GM20431 (cell line): ENCODE measurements around the gene NF2.
"Not testable (repeated sequence)": the region's sequence is repeated elsewhere in the genome, so short reads cannot be mapped to it uniquely, and the experiment has no call there.

ENCODE experiments used
- in situ Hi-C: fragments of 300-500 bp; cut with MseI, MboI; formaldehyde crosslinking; loops from one replicate; pipeline ENCODE4 v1.15.0; 2020; ENCODE audit warnings: low sequenced_read_pairs; ENCODE audit not compliant: unreplicated experiment

The NF2 gene

GRCh38 chr22:29603358-29604075 is at the start of gene NF2:
NF2 (plus strand) TSS chr22:29603633; CDS start chr22:29603999, 366 bp downstream.
- in situ Hi-C loops, result no loop called here

DNA sequence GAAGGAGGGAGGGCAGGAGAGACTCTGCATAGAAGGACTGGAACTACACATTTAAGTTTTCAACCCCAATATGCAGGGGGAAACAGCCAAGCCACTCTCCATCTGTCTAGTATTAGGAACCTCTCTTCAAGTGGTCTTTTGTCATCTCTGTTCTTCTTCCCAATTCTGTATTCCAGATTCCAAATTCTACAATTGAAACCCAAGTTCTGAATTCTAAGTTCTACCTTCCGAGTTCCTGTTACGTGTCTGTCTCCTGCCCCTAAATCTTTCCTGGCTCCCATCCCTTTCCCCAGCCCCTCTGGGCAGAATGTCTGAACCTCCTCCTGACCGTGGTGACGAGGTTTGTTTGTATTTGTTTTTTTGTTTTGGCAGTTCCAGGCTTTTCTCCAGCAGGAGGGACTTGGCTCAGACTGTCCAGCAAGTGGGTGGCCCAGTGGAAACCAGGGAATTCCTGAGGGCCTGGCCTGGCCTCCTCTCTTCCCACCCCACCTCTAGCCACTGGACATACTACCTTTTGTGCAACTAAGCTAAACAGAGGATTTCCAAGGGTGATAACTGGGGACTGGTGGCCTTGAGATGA is 48.3 kb upstream of the NF2 start:
- in situ Hi-C loops, result no loop called here

GRCh38 chr22:29559030-29559429 is 44.4 kb upstream of the NF2 start:
- in situ Hi-C loops, result no loop called here

- in situ Hi-C loops, result no loop called here
Measured at GRCh38 chr22:29559853-29560252, 43.6 kb upstream of the NF2 start.

- in situ Hi-C loops, result no loop called here
Measured at GRCh38 chr22:29563652-29564460, 39.6 kb upstream of the NF2 start.

DNA sequence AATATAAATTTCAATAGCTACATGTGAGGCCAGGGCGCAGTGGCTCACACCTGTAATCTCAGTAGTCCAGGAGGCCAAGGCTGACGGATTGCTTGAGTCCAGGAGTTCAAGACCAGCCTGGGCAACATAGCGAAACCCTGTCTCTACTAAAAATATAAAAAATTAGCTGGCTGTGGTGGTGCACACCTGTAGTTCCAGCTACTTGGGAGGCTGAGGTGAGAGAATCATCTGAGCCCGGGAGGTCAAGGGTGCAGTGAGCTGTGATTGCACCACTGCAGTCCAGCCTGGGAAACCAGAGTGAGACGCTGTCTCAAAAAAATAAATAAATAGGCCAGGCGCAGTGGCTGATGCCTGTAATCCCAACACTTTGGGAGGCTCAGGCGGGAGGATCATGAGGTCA is 36.9 kb upstream of the NF2 start:
- in situ Hi-C loops, result not testable (repeated sequence)

DNA sequence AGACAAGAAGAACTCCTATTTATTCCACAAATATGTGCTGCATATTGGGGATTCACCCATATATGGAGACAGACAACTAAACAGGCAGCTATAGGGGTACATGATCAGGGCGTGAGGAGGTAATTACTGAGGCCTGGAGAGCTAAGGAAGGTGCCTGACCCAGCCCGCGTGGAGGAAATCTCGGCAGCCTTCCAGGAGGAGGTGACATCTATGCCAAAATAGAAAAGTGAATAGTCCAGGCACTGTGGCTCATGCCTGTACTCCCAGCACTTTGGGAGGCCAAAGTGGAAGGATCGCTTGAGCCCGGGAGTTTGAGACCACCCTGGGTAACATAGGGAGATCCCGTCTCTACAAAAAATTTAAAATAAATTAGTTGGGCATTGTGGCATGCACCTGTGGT is 36.1 kb upstream of the NF2 start:
- in situ Hi-C loops, result no loop called here

DNA sequence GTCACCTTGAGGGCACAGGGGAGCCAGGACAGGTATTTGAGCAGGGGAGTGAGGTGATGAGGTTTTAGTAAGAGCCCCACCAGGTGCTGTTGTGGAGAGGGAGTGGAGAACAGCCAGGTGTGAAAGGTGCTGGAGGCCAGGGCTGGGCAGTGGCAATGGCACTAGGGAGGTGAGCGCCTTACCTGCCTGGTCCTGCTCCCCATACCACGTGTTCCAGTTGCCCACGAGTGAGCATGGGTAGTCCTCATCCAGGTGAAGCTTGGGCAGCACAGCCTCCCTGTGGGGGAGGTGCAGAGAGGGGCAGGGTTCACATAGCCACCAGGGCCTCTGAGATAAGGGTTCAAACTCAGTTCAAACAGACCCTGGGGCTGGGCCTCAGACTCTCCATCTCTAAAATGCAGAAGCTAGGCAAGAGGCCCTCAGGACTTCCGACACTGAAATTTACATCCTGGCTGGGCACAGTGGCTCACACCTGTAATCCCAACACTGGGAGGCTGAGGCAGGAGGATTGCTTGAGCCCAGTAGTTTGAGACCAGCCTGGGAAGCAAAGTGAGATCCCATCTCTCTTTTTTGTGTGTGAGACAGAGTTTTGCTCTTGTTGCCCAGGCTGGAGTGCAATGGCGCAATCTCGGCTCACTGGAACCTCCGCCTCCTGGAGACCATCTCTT is 34.3 kb upstream of the NF2 start:
- in situ Hi-C loops, result no loop called here

DNA sequence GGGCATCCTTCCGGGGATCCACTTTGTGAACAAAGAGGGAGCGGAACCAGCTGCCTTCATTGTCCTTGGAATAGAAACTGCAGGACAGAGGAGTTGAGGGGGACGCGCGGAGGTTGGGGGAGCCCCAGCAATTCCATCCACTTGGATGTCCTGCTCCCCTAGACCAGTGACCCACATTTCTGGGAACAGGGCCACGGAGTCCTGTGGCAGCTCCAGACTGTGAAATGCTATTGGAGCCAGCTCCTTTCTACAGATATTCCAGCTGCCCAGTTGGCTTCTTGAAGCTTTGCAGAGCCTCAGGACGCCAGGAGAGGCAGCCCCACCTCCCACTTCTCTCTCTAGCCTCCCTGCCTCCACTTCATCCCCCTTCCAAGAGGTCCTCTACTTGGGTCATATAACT is 33.0 kb upstream of the NF2 start:
- in situ Hi-C loops, result no loop called here

- in situ Hi-C loops, result no loop called here
Measured at GRCh38 chr22:29570912-29571549, 32.4 kb upstream of the NF2 start.

- in situ Hi-C loops, result no loop called here
Measured at GRCh38 chr22:29574762-29575450, 28.5 kb upstream of the NF2 start.

DNA sequence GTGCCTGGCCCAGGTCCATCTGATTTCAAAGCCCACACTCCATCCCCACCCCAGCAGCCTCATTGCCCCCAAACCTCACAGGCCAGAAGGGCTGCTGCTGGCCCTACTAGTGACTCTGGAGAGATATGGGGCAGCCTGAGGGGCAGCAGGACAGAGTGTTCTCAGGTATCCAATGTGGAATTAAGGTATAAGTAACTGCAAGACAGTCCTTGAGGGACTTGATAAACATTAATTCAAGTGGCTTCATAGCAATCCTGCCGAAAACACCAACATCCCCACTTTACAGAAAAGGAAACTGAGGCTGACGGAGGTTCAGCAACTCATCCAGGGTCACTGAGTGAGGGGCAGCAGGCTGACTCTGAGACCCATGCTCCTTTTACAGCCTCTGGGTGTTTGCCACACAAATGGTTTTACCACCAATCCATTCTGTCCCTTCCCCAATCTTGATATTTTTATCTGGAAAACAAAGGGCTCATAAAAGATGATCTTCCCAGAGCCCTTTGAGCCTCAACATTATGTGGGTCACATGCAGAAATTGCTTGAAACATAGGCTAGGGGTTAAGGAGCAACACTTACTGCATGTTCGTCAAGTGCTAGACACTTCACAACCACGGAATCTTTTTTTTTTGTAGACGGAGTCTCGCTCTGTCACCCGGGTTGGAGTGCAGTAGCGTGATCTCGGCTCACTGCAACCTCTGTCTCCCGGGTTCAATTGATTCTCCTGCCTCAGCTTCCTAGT is 24.8 kb upstream of the NF2 start:
- in situ Hi-C loops, result no loop called here

GRCh38 chr22:29580200-29580810 is 23.1 kb upstream of the NF2 start:
- in situ Hi-C loops, result no loop called here

GRCh38 chr22:29581799-29582198 is 21.6 kb upstream of the NF2 start:
- in situ Hi-C loops, result no loop called here

- in situ Hi-C loops, result no loop called here
Measured at GRCh38 chr22:29584975-29585374, 18.5 kb upstream of the NF2 start.

DNA sequence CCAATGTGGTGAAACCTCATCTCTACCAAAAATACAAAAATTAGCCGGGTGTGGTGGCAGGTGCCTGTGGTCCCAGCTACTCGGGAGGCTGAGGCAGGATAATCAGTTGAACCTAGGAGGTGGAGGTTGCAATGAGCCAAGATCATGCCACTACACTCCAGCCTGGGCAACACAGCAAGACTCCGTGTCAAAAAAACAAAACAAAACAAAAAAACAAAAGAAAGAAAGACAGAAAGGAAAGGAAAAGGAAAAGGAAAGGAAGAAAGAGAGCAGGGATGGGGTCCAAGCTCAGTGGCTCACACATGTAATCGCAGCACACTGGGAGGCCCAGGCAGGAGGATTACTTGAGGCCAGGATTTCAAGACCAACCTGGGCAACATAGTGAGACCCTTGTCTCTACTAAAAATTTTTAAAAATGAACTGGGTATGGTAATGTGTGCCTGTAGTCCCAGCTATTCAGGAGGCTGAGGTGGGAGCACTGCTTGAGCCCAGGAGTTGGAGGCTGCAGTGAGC is 17.2 kb upstream of the NF2 start:
- in situ Hi-C loops, result not testable (repeated sequence)

DNA sequence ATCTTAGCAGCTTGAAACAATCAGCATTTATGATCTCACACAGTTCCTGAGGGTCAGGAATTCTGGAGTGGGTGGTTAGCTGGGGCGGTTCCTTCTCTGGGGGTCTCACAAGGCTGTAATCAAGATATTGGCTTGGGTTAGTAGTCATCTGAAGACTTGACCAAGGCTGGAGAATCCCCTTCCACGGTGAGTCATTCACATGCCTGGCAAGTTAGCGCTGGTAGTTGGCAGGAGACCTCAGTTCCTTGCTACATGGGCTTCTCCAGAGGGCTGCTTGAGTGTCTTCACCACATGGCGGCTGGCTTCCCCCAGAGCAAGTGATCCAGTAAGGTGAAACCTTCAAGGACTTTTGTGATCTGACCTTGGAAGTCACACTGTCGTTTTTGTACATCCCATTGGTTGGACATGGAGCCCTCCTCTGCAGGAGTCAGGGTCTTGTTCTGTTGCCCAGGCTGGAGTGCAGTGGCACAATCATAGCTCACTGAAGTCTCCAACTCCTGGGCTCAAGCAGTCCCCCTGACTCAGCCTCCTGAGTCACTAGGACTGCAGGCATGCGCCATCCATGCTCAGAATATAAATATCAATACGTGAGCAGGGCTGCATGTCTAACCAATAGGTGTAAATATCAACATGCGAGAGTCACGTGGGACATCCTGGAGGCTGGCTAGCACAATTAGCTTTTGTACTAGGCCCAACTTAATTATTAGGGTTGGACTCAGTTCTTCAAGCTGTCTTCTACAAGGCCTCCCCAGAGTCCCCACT is 15.3 kb upstream of the NF2 start:
- in situ Hi-C loops, result no loop called here

GRCh38 chr22:29593923-29594322 is 9.5 kb upstream of the NF2 start:
- in situ Hi-C loops, result no loop called here
